Loucy (cell line): Measurements from ENCODE around the gene IP6K2.

Source experiments
- EZH2phosphoT487 ChIP-seq: fragments of 200-600 bp; IDR thresholded peaks from 2 replicates; pipeline ENCODE4 v1.6.1; 2018; ENCODE audit warnings: antibody characterized with exemption, mild to moderate bottlenecking, moderate library complexity, borderline replicate concordance
- TF ChIP-seq, protein P1 (sequence below): fragments of 200-600 bp; sonication (generic); conservative IDR thresholded peaks from 2 replicates; pipeline ENCODE4 v1.5.1; 2014; ENCODE audit warnings: mild to moderate bottlenecking, antibody characterized with exemption, low read length

- TF ChIP-seq, protein P1, sequence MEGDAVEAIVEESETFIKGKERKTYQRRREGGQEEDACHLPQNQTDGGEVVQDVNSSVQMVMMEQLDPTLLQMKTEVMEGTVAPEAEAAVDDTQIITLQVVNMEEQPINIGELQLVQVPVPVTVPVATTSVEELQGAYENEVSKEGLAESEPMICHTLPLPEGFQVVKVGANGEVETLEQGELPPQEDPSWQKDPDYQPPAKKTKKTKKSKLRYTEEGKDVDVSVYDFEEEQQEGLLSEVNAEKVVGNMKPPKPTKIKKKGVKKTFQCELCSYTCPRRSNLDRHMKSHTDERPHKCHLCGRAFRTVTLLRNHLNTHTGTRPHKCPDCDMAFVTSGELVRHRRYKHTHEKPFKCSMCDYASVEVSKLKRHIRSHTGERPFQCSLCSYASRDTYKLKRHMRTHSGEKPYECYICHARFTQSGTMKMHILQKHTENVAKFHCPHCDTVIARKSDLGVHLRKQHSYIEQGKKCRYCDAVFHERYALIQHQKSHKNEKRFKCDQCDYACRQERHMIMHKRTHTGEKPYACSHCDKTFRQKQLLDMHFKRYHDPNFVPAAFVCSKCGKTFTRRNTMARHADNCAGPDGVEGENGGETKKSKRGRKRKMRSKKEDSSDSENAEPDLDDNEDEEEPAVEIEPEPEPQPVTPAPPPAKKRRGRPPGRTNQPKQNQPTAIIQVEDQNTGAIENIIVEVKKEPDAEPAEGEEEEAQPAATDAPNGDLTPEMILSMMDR = no peak
- no peak for TF ChIP-seq EZH2phosphoT487
These were observed 30.7 kb upstream of the IP6K2 start for GRCh38 chr3:48747706-48748105.
